DMS153 (cell line): ENCODE results near the gene AUTS2.

ENCODE experiments used
- DNase-seq: peaks from one replicate; lab custom pipeline; 2025; lab: John Stamatoyannopoulos, UW

Gene AUTS2

GRCh38 chr7:70470746-70471145 lies 872.5 kb downstream of the AUTS2 start:
- no peak for DNase-seq

GRCh38 chr7:70472601-70473237 lies 874.4 kb downstream of the AUTS2 start:
- no peak for DNase-seq

DNA sequence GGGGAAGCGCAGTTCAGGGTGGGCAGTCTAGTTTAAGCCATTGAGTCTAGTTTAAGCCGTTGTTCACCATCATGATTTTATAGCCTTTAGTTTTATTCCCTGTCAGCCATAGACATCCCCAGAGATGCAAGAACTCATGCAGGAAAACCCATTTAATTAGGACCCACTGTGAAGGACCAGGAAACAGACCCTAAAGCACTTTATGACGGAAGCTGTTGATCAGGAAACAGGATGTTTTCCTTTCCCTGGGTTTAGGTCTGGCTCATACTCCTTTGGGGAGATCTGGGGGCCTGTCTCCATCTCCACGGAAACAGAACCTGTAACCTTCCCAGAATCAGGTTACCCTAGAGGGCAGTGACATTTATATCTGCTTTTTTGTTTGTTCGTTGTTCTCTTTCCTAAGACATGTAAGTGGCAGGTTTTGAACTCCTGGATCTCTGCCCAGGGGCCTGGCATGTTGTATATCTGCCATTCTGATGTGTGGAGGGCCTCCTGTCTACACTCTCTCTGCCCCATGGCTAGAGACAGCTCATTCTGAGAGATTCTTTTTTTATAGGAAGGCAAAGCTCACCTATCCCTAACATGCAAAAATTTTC lies 876.5 kb downstream of the AUTS2 start:
- peak; percentile 37 for DNase-seq

DNA sequence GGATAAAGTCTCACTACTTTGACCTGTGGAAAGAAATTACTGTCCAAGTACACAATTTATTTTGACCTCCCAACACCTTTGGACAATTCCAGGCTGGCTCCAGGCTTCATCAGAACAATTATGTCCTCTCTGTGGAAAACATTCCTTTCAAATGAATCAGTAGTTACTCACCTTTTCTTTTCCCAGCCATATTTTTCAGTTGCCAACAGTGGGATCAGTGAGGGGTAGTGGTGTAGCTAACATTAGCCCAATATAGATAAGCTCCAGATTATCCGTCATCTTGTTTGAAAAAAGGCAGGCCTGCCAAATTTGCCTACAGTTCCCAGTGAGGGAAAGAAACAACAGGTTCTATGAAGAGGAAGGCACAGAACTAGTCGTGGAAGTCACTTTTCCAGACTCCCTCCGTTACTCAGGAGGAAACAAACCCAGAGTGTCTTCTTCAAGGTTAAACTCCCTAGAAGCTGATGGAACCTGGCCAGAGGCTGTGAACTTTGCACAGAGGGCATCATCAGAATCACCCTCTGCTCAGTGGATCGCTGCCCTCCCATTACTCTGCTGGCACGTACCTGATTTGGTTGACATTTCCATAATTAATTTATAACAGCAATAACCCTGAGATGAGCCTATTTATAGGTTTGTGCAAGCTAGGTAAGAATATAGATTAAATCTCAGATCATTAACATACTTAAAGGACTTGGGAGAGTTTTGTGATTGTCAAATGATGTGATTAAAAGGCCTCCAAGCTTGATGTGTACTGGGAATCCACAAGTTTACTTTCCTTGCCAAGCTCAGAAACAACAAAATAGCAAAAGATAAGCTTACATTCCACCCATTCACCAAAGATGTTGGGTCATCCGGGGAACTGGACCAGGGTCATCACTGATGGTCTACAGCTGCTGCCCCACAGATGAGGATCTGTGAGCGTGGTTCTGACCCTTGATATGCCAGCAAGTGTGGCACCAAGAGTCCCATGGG lies 879.0 kb downstream of the AUTS2 start:
- no peak for DNase-seq

GRCh38 chr7:70479153-70480021 lies 881.1 kb downstream of the AUTS2 start:
- no peak for DNase-seq

GRCh38 chr7:70480927-70481569 lies 882.8 kb downstream of the AUTS2 start:
- no peak for DNase-seq

- no peak for DNase-seq
Observed at GRCh38 chr7:70481570-70482123, 883.4 kb downstream of the AUTS2 start.

GRCh38 chr7:70484255-70484654 lies 886.0 kb downstream of the AUTS2 start:
- no peak for DNase-seq

GRCh38 chr7:70486977-70487376 lies 888.7 kb downstream of the AUTS2 start:
- DNase-seq, result no peak

- no peak for DNase-seq
Observed at GRCh38 chr7:70487428-70487827, 889.2 kb downstream of the AUTS2 start.

GRCh38 chr7:70487886-70488285 lies 889.6 kb downstream of the AUTS2 start:
- DNase-seq, result no peak

DNA sequence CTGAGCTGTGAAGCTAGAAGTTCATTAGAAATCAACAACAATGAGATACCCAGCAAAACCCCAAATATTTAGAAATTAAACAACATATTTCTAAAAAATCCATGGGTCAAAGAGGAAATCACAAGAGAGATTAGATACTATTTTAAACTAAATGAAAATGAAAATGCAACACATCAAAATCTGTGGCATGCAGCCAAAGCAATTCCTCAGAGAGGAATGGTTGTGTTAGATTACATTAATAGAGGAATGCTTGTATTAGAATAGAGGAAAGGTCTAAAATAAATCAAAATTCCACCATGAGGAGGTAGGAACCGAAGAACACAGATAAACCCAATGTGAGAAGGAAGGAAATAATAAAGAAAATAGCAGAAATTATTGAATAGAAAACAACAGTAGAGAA lies 891.5 kb downstream of the AUTS2 start:
- no peak for DNase-seq

DNA sequence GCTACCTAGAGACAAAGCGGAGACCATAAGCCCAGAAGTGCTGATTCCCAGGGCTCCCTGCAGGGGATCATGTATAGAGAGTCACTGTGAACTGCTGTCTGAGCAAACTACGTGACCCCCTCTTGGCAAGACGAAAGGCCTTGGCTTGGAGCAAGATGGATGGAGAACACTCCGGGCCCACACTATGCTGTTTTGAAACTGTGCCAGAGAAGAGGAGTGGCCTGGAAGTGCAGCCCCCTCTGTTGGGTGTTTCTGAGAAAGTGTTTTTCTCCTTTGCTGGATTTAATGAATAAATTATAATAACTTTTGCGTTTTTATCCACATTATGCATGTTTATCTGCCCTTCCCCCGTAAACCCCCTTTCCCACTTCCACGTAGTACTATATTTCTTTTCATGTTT lies 894.4 kb downstream of the AUTS2 start:
- no peak for DNase-seq

- DNase-seq, result no peak
Observed at GRCh38 chr7:70494225-70495032, 896.2 kb downstream of the AUTS2 start.

GRCh38 chr7:70495033-70495376 lies 896.7 kb downstream of the AUTS2 start:
- DNase-seq, result no peak

GRCh38 chr7:70497793-70498192 lies 899.5 kb downstream of the AUTS2 start:
- DNase-seq, result no peak

DNA sequence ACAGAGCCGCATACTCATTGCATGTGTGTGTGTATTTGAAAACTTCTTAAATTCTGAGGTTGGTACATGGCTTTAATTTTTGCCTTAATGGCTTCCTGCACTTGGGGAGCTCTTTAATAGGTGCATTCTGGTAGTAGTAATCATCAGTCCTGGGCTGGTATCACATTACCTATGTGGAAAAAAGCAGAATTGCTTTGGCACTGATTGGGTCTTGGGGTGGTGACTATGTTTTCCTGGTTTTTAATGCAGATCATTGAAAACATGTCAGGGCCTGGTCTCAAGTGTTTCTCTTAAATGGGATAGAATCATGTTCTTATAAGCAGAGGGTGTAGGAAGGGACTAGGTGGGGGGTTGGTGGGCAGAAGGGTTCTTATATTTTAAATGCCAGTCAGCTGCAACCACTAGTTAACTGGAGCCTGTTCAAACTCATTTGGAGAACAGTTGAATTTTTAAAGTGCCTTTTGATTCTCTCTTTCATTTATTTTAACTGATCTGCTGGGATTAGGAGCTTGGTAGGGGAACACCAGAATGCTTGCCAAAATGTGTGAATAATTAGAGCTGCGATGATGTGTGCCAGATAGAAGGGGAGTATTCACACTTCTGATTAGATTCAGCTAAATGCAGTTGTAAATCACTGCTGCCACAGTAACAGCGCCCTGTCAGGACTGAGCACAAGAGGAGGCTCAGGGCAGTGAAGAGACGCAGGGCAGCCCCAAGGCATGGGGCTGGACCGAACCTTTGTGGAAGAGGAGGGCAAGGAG lies 900.1 kb downstream of the AUTS2 start:
- peak; percentile 10 for DNase-seq

GRCh38 chr7:70500261-70500660 lies 902.0 kb downstream of the AUTS2 start:
- DNase-seq, result no peak

DNA sequence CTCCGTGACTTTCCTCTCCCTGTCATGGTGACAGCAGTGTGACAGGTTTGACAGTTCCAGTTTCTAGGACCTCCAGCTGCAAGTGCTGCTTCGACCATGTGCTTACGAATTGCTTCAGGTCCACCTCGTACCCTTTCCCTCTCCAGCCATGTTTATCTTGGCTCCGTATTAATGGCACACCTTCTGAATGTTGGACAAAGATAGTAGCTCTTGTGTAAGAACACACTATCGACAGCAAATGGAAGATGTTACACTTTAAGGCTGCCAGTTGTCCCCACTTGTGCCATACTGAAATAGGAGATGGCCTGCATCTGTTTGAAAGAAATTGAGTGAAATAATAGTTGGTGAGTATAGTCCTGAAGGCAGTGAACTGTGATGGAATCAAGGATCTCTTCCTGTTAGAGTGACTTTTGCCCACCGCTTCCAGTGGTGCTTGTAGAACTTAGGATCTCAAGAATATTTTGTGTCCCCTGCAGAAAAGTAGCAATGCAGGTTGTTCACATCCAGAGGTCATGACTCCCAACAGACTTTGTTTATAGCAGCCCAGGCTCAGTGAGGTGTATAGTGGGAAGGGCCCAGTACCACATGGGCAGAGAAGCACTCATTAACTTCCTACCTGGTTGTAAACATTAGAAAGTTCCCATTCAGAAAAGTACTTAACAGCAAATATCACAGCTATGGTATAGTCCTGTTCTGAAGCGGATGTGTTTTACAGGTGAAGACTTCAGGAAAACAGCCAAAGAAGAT lies 904.0 kb downstream of the AUTS2 start:
- DNase-seq, result no peak
